OCI-LY3 (cell line): Measurements from ENCODE around the gene CACNA1C.

Source experiments
- H2AFZ ChIP-seq: fragments of 200-600, 300-600 bp; shearing (Covaris generic); 2 replicates; pipeline ENCODE4 v1.6.0; 2014; ENCODE audit warnings: antibody characterized with exemption, low read depth, low read length
- H3K27ac ChIP-seq: fragments of 200-600, 300-600 bp; sonication (generic); 2 replicates; pipeline ENCODE4 v1.5.1; 2014; ENCODE audit warnings: mild to moderate bottlenecking, low read length, moderate library complexity, mixed read lengths
- H3K27me3 ChIP-seq: fragments of 200-600, 300-600 bp; sonication (generic); 2 replicates; pipeline ENCODE4 v1.6.1; 2014; ENCODE audit warnings: low read depth, low read length, mixed read lengths
- H3K36me3 ChIP-seq: fragments of 200-600, 300-600 bp; sonication (generic); replicated peaks from 2 replicates; pipeline ENCODE3; 2014; ENCODE audit warnings: low read depth, low read length, mixed read lengths
- H3K4me1 ChIP-seq: fragments of 300-600, 200-600 bp; sonication (generic); 2 replicates; pipeline ENCODE4 v1.6.1; 2014; ENCODE audit warnings: low read length, mixed read lengths
- H3K4me2 ChIP-seq: fragments of 200-600, 300-600 bp; sonication (generic); 2 replicates; pipeline ENCODE4 v1.6.1; 2014; ENCODE audit warnings: low read length, mixed read lengths
- H3K4me3 ChIP-seq: fragments of 300-600, 200-600 bp; sonication (generic); 2 replicates; pipeline ENCODE4 v1.5.1; 2014; ENCODE audit warnings: antibody characterized with exemption, mild to moderate bottlenecking, low read length, moderate library complexity
- H3K79me2 ChIP-seq: fragments of 300-600, 200-600 bp; shearing (Covaris generic); 2 replicates; pipeline ENCODE4 v1.6.1; 2014; ENCODE audit warnings: mild to moderate bottlenecking, low read length, mixed read lengths
- H3K9ac ChIP-seq: fragments of 300-600, 200-600 bp; shearing (Covaris generic); 2 replicates; pipeline ENCODE4 v1.6.0; 2014; ENCODE audit warnings: mild to moderate bottlenecking, low read length, moderate library complexity
- H3K9me3 ChIP-seq: fragments of 200-600, 300-600 bp; shearing (Covaris generic); 2 replicates; pipeline ENCODE4 v1.6.1; 2014; ENCODE audit warnings: low read length, mixed read lengths; ENCODE audit not compliant: insufficient read depth
- H4K20me1 ChIP-seq: fragments of 200-600, 300-600 bp; sonication (generic); 2 replicates; pipeline ENCODE4 v1.6.1; 2016; ENCODE audit warnings: low read length, mixed read lengths; ENCODE audit not compliant: insufficient read depth
- EZH2phosphoT487 ChIP-seq: fragments of 200-600 bp; shearing (Covaris generic); IDR thresholded peaks from 2 replicates; pipeline ENCODE4 v1.6.1; 2018; ENCODE audit warnings: antibody characterized with exemption, mixed run types, low read depth
- TF ChIP-seq, protein P1 (sequence below): fragments of 200-600, 300-600 bp; sonication (generic); IDR thresholded peaks from 2 replicates; pipeline ENCODE4 v1.5.1; 2014; ENCODE audit warnings: antibody characterized with exemption, low read length, low read depth

Gene CACNA1C

DNA sequence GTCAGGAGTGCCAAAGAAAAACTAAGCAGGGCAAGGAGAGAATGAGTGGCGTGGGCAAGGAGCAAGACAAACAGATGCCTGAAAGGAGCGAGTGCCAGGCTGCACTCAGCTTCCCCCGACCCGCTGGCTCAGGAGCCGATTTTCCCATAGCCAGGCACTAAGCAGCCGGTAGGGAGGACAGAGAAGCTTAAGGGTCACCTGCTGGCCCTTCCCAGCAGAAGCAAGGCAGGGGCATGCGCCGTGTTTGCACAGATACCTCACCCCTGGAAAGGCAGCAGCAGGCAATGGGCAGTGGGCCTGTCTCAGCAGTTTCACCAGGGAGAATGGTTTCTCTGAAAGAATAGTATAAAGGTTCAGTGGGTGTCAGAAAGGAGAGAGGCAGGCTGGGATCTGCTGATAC is 637.1 kb downstream of the CACNA1C start:
- no peak overlapping the region for H3K27ac ChIP-seq
- H3K4me2 ChIP-seq = no peak overlapping the region
- H3K4me1 ChIP-seq = no peaks in the 10 kb centered on the region
- H3K79me2 ChIP-seq = no peaks in the 10 kb centered on the region
- no peak overlapping the region for H3K9ac ChIP-seq
- no peaks in the 10 kb centered on the region for H4K20me1 ChIP-seq
- H3K9me3 ChIP-seq = no peaks in the 10 kb centered on the region
- TF ChIP-seq, protein P1, sequence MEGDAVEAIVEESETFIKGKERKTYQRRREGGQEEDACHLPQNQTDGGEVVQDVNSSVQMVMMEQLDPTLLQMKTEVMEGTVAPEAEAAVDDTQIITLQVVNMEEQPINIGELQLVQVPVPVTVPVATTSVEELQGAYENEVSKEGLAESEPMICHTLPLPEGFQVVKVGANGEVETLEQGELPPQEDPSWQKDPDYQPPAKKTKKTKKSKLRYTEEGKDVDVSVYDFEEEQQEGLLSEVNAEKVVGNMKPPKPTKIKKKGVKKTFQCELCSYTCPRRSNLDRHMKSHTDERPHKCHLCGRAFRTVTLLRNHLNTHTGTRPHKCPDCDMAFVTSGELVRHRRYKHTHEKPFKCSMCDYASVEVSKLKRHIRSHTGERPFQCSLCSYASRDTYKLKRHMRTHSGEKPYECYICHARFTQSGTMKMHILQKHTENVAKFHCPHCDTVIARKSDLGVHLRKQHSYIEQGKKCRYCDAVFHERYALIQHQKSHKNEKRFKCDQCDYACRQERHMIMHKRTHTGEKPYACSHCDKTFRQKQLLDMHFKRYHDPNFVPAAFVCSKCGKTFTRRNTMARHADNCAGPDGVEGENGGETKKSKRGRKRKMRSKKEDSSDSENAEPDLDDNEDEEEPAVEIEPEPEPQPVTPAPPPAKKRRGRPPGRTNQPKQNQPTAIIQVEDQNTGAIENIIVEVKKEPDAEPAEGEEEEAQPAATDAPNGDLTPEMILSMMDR = no peak
- TF ChIP-seq EZH2phosphoT487 = no peak
- H3K36me3 ChIP-seq = no peaks in the 10 kb centered on the region
- H3K4me3 ChIP-seq = no peak overlapping the region
- no peak overlapping the region for H2AFZ ChIP-seq
- H3K27me3 ChIP-seq = peaks cover 12% of the 10 kb centered on the region

DNA sequence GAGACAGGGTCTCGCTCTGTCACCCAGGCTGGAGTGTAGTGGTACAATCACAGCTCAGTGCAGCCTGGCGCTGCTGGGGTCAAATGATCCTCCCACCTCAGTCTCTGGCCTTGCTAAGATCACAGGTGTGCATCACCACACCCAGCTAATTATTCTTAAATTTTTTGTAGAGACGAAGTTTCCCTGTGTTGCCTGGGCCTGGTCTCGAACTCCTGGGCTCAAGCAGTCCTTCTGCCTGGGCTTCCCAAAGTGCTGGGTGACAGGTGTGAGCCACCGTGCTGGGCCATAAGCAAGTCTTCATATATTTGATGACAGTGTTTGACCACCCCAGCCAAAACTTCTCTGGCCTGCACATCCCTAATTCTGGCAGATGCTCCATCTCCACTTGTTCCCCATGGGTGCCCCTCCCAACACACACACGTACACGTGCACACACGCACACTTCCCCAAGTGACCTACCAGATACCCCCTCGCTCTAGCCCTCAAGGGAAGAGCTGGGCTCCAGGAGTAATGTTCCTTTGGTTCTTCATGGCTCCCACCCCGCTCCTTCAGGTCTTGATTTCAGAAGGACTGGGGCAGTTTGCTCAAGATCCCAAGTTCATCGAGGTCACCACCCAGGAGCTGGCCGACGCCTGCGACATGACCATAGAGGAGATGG is 637.7 kb downstream of the CACNA1C start:
- Histone ChIP-seq H4K20me1 (no peaks in the 10 kb centered on the region), H3K9me3 (no peaks in the 10 kb centered on the region), H3K27ac (no peak overlapping the region), H3K4me2 (no peak overlapping the region), H3K27me3 (peaks cover 12% of the 10 kb centered on the region), H2AFZ (no peak overlapping the region), H3K4me3 (no peak overlapping the region), H3K4me1 (peaks cover under 1% of the 10 kb centered on the region; the same call in 1 of the 2 replicates), H3K9ac (no peak overlapping the region), H3K36me3 (no peaks in the 10 kb centered on the region), H3K79me2 (no peaks in the 10 kb centered on the region)
- TF ChIP-seq, protein P1 = no peak
- no peak for TF ChIP-seq EZH2phosphoT487

DNA sequence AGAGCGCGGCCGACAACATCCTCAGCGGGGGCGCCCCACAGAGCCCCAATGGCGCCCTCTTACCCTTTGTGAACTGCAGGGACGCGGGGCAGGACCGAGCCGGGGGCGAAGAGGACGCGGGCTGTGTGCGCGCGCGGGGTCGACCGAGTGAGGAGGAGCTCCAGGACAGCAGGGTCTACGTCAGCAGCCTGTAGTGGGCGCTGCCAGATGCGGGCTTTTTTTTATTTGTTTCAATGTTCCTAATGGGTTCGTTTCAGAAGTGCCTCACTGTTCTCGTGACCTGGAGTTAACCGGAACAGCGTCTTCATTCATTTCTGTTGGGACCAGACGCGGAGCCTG is 638.2 kb downstream of the CACNA1C start:
- H3K9ac ChIP-seq = no peak overlapping the region
- no peaks in the 10 kb centered on the region for H3K9me3 ChIP-seq
- H3K27me3 ChIP-seq = peaks cover 12% of the 10 kb centered on the region
- no peaks in the 10 kb centered on the region for H4K20me1 ChIP-seq
- no peak for TF ChIP-seq EZH2phosphoT487
- TF ChIP-seq, protein P1 = no peak
- H3K36me3 ChIP-seq = no peaks in the 10 kb centered on the region
- no peak overlapping the region for H3K27ac ChIP-seq
- H3K4me3 ChIP-seq = no peak overlapping the region
- peaks cover 5% of the 10 kb centered on the region for H3K4me1 ChIP-seq
- no peak overlapping the region for H2AFZ ChIP-seq
- H3K4me2 ChIP-seq = no peak overlapping the region
- H3K79me2 ChIP-seq = no peaks in the 10 kb centered on the region

DNA sequence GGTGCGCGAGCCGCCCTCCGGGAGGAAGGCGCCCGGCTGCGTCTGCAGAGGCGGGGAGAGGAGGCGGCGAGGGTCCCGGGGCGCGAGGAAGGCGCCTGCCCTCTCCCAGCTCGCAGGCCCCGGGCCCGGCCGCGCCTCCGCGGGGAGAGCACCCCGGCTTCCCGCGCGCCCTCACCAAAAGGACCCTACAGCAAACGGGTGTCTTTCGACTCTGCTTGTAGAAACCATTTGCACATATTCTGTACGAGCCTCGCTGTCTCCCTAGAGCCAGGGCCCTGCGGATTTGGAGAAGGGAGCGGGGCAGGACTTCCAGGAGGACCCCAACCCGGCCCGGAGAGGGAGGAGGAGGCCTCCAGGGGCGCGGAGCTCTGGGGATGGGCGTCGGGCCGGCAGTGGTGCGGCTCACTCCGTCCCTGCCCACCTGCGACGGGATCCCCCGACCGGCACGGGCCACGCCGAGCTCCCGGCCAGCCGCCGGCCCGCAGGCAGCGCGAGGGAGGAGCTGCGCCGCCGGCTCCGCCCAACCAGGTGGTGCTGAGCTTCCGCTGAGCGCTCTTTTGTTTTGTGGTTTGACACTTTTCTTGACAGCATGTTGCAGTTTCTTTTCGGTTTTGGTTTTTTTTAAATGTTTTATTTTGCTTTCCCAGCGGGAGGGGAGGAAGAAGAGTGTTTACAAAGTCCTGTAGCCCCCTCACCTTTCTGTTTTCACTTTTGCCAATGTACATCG is 638.7 kb downstream of the CACNA1C start:
- Histone ChIP-seq H3K4me2 (no peak overlapping the region), H3K79me2 (no peaks in the 10 kb centered on the region), H2AFZ (no peak overlapping the region), H3K27me3 (peaks cover 12% of the 10 kb centered on the region), H3K9ac (no peak overlapping the region), H3K4me1 (peaks cover 11% of the 10 kb centered on the region), H3K27ac (no peak overlapping the region), H3K4me3 (no peak overlapping the region), H3K36me3 (no peaks in the 10 kb centered on the region), H4K20me1 (no peaks in the 10 kb centered on the region), H3K9me3 (no peaks in the 10 kb centered on the region)
- TF ChIP-seq, protein P1 = no peak
- TF ChIP-seq EZH2phosphoT487 = no peak
